ENCODE measurements around the gene GNAT3.

GNAT3 gene

GRCh38 chr7:80414331-80414730 is 97.5 kb downstream of the GNAT3 start:
- DNase-seq: no peak

GRCh38 chr7:80413383-80413945 is 98.4 kb downstream of the GNAT3 start:
- DNase-seq: no peak

- DNase-seq: no peak
Measured at GRCh38 chr7:80412842-80413241, 99.0 kb downstream of the GNAT3 start.

- DNase-seq: no peak
Measured at GRCh38 chr7:80411621-80412020, 100.2 kb downstream of the GNAT3 start.

DNA sequence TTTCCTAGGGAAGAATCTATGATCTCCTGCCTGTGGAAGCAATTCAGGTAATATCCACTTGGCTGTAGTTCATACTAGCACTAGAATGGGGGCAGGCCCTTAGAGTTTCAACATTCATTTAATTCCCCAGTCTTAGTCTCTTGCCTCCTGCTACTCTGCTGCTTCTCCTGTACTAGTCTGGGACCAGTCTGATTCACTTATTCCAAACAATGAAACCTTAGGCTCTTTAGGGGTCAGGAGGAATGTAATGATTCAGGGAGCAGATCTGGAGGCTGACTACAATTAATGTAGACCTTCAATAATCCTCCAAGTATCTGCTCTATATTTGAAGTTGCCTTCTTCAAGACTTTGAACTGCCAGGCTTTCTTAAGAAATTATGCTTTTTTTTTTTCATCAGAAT is 101.8 kb downstream of the GNAT3 start:
- no peak for DNase-seq
